ENCODE results near the gene FLT3.

Gene FLT3

GRCh38 chr13:28110414-28110813 is 10.0 kb upstream of the FLT3 start:
- TF ChIP-seq RAD21 (IDR thresholded peaks at IDR 0.05; ENCODE audit: low read depth) (no peak), TCF12 (IDR thresholded peaks at IDR 0.05; ENCODE audit: low read depth) (no peak), EP300 (IDR thresholded peaks at IDR 0.05; ENCODE audit: borderline replicate concordance) (no peak), TEAD4 (IDR thresholded peaks at IDR 0.05) (no peak), CEBPB (IDR thresholded peaks at IDR 0.05) (no peak), YY1 (IDR thresholded peaks at IDR 0.05; ENCODE audit: low read depth) (no peak), FOXM1 (IDR thresholded peaks at IDR 0.05; ENCODE audit: borderline replicate concordance, low read depth) (no peak), CREB1 (IDR thresholded peaks at IDR 0.05; ENCODE audit: low read depth) (no peak), EGR1 (IDR thresholded peaks at IDR 0.05) (no peak), NFIC (IDR thresholded peaks at IDR 0.05) (no peak), TAF1 (IDR thresholded peaks at IDR 0.05; ENCODE audit: low read depth) (no peak), ZBTB7A (IDR thresholded peaks at IDR 0.05; ENCODE audit: low read depth) (no peak)
- TF ChIP-seq, protein P1, sequence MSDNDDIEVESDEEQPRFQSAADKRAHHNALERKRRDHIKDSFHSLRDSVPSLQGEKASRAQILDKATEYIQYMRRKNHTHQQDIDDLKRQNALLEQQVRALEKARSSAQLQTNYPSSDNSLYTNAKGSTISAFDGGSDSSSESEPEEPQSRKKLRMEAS (IDR thresholded peaks at IDR 0.05) = no peak
- TF ChIP-seq, protein P2, sequence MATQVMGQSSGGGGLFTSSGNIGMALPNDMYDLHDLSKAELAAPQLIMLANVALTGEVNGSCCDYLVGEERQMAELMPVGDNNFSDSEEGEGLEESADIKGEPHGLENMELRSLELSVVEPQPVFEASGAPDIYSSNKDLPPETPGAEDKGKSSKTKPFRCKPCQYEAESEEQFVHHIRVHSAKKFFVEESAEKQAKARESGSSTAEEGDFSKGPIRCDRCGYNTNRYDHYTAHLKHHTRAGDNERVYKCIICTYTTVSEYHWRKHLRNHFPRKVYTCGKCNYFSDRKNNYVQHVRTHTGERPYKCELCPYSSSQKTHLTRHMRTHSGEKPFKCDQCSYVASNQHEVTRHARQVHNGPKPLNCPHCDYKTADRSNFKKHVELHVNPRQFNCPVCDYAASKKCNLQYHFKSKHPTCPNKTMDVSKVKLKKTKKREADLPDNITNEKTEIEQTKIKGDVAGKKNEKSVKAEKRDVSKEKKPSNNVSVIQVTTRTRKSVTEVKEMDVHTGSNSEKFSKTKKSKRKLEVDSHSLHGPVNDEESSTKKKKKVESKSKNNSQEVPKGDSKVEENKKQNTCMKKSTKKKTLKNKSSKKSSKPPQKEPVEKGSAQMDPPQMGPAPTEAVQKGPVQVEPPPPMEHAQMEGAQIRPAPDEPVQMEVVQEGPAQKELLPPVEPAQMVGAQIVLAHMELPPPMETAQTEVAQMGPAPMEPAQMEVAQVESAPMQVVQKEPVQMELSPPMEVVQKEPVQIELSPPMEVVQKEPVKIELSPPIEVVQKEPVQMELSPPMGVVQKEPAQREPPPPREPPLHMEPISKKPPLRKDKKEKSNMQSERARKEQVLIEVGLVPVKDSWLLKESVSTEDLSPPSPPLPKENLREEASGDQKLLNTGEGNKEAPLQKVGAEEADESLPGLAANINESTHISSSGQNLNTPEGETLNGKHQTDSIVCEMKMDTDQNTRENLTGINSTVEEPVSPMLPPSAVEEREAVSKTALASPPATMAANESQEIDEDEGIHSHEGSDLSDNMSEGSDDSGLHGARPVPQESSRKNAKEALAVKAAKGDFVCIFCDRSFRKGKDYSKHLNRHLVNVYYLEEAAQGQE (IDR thresholded peaks at IDR 0.05; ENCODE audit: low read depth) = no peak
- TF ChIP-seq, protein P3, sequence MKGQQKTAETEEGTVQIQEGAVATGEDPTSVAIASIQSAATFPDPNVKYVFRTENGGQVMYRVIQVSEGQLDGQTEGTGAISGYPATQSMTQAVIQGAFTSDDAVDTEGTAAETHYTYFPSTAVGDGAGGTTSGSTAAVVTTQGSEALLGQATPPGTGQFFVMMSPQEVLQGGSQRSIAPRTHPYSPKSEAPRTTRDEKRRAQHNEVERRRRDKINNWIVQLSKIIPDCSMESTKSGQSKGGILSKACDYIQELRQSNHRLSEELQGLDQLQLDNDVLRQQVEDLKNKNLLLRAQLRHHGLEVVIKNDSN (IDR thresholded peaks at IDR 0.05) = no peak

DNA sequence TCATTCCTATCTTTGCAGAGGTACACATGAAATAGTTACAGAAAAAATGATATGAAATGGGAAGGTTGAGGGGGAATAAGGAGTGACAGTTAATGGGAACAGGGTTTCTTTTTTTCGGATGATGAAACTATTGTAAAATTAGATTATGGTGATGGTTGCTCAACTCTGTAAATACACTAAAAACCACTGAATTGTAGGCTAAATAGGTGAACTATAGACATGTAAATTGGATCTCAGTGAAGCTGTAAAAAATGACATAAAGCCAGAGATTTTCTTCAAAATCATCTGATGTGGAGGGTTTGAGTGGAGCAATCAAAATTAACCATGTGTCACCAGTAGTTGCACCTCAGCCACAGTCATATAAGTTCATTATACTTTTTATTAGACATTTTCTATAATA is 6.6 kb upstream of the FLT3 start:
- TF ChIP-seq YY1 (IDR thresholded peaks at IDR 0.05; ENCODE audit: low read depth) (no peak), CEBPB (IDR thresholded peaks at IDR 0.05) (no peak), TEAD4 (IDR thresholded peaks at IDR 0.05) (no peak), CREB1 (IDR thresholded peaks at IDR 0.05; ENCODE audit: low read depth) (no peak), NFIC (IDR thresholded peaks at IDR 0.05) (no peak), EP300 (IDR thresholded peaks at IDR 0.05; ENCODE audit: borderline replicate concordance) (no peak), TAF1 (IDR thresholded peaks at IDR 0.05; ENCODE audit: low read depth) (no peak), TCF12 (IDR thresholded peaks at IDR 0.05; ENCODE audit: low read depth) (no peak), FOXM1 (IDR thresholded peaks at IDR 0.05; ENCODE audit: borderline replicate concordance, low read depth) (no peak), RAD21 (IDR thresholded peaks at IDR 0.05; ENCODE audit: low read depth) (no peak), EGR1 (IDR thresholded peaks at IDR 0.05) (no peak), ZBTB7A (IDR thresholded peaks at IDR 0.05; ENCODE audit: low read depth) (no peak)
- TF ChIP-seq, protein P2 (IDR thresholded peaks at IDR 0.05; ENCODE audit: low read depth) = no peak
- TF ChIP-seq, protein P3 (IDR thresholded peaks at IDR 0.05) = no peak
- TF ChIP-seq, protein P1 (IDR thresholded peaks at IDR 0.05) = no peak

- TF ChIP-seq, protein P1 (IDR thresholded peaks at IDR 0.05) = no peak
- TF ChIP-seq NFIC (IDR thresholded peaks at IDR 0.05) (no peak), EGR1 (IDR thresholded peaks at IDR 0.05) (no peak), CREB1 (IDR thresholded peaks at IDR 0.05; ENCODE audit: low read depth) (no peak), ZBTB7A (IDR thresholded peaks at IDR 0.05; ENCODE audit: low read depth) (no peak), CEBPB (IDR thresholded peaks at IDR 0.05) (no peak), TEAD4 (IDR thresholded peaks at IDR 0.05) (no peak), EP300 (IDR thresholded peaks at IDR 0.05; ENCODE audit: borderline replicate concordance) (no peak), YY1 (IDR thresholded peaks at IDR 0.05; ENCODE audit: low read depth) (no peak)
Observed at GRCh38 chr13:28099396-28100149, 803 bp downstream of the FLT3 start.

DNA sequence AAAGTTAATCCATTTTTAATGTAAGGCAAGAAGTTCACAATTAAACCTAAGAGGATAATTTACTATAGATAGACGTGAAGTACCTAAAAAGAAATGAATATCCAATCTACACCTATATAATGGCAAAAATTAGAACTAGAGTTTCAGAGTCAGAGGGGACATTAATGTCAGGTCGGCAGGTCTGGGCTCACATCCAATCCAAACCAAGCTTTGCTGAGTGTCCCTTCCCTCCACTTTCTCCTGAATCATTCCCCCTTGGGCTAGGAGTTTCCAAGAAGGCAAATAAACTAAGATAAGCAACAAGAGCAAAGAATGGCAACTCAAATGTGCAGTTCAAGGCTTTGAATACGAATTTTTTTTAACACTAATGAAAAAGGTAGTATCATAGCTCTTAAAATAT is 2.9 kb downstream of the FLT3 start:
- TF ChIP-seq FOXM1 (IDR thresholded peaks at IDR 0.05; ENCODE audit: borderline replicate concordance, low read depth) = no peak
- no peak for TF ChIP-seq YY1 (IDR thresholded peaks at IDR 0.05; ENCODE audit: low read depth)
- no peak for TF ChIP-seq EP300 (IDR thresholded peaks at IDR 0.05; ENCODE audit: borderline replicate concordance)
- TF ChIP-seq, protein P1 (IDR thresholded peaks at IDR 0.05) = no peak
- TF ChIP-seq EGR1 (IDR thresholded peaks at IDR 0.05) = no peak
- TF ChIP-seq TCF12 (IDR thresholded peaks at IDR 0.05; ENCODE audit: low read depth) = no peak

GRCh38 chr13:28094306-28094705 is 6.1 kb downstream of the FLT3 start:
- TF ChIP-seq, protein P3 (IDR thresholded peaks at IDR 0.05) = no peak
- TF ChIP-seq EP300 (IDR thresholded peaks at IDR 0.05; ENCODE audit: borderline replicate concordance) (no peak), RAD21 (IDR thresholded peaks at IDR 0.05; ENCODE audit: low read depth) (no peak), CEBPB (IDR thresholded peaks at IDR 0.05) (no peak), EGR1 (IDR thresholded peaks at IDR 0.05) (no peak), YY1 (IDR thresholded peaks at IDR 0.05; ENCODE audit: low read depth) (no peak), TEAD4 (IDR thresholded peaks at IDR 0.05) (no peak), TCF12 (IDR thresholded peaks at IDR 0.05; ENCODE audit: low read depth) (no peak), ZBTB7A (IDR thresholded peaks at IDR 0.05; ENCODE audit: low read depth) (no peak)
- TF ChIP-seq, protein P1 (IDR thresholded peaks at IDR 0.05) = no peak

All from Ishikawa (cell line).